Myocyte (in vitro differentiated cells): ENCODE results near the gene MIER2. TPM values are rescaled to one million over a fixed set of nuclear protein-coding genes. Genes with fewer than 3 reads are reported as not detected.
"Not testable (repeated sequence)": the region's sequence is repeated elsewhere in the genome, so short reads cannot be mapped to it uniquely, and the experiment has no call there.

Experiments used
- DNase-seq: peaks from one replicate; pipeline ENCODE4 v3.0.0-alpha.2; 2012; ENCODE audit warnings: low read depth
- total RNA-seq: library from RNA; depleted of rRNA; stranded (reverse); fragments of >200 nt; gene quantifications from 2 replicates; pipeline ENCODE4 v1.2.3, GENCODE V29; 2014

Gene MIER2
- total RNA-seq, 1 donor from 2014 or later, result 16.0 TPM

GRCh38 chr19:291006-291521 lies 53.5 kb downstream of the MIER2 start, which contains the start of gene PLPP2:
PLPP2 (minus strand) TSS chr19:291403; CDS start chr19:291336, 67 bp downstream.
- no peak for DNase-seq

- DNase-seq, result no peak
Observed at GRCh38 chr19:290372-291005, 54.1 kb downstream of the MIER2 start.

- DNase-seq, result no peak
Observed at GRCh38 chr19:289651-290371, 54.8 kb downstream of the MIER2 start.

GRCh38 chr19:288911-289310 lies 55.7 kb downstream of the MIER2 start:
- DNase-seq, result no peak

GRCh38 chr19:287381-287871 lies 57.2 kb downstream of the MIER2 start:
- DNase-seq, result no peak

GRCh38 chr19:283395-283794 lies 61.2 kb downstream of the MIER2 start:
- DNase-seq, result no peak

GRCh38 chr19:282501-282900 lies 62.1 kb downstream of the MIER2 start:
- no peak for DNase-seq

GRCh38 chr19:281992-282391 lies 62.6 kb downstream of the MIER2 start:
- no peak for DNase-seq

GRCh38 chr19:281156-281853 lies 63.3 kb downstream of the MIER2 start:
- no peak for DNase-seq

- DNase-seq, result no peak
Observed at GRCh38 chr19:280541-281009, 64.0 kb downstream of the MIER2 start.

- no peak for DNase-seq
Observed at GRCh38 chr19:279656-280055, 64.9 kb downstream of the MIER2 start.

GRCh38 chr19:279231-279630 lies 65.4 kb downstream of the MIER2 start:
- no peak for DNase-seq

- peak; percentile 25 for DNase-seq
Observed at GRCh38 chr19:277581-278165, 66.9 kb downstream of the MIER2 start.

- no peak for DNase-seq
Observed at GRCh38 chr19:277131-277530, 67.5 kb downstream of the MIER2 start.

GRCh38 chr19:275958-276646 lies 68.5 kb downstream of the MIER2 start:
- no peak for DNase-seq

GRCh38 chr19:275000-275399 lies 69.6 kb downstream of the MIER2 start:
- DNase-seq, result no peak

GRCh38 chr19:273393-273792 lies 71.2 kb downstream of the MIER2 start:
- DNase-seq, result no peak

GRCh38 chr19:271856-272255 lies 72.7 kb downstream of the MIER2 start:
- DNase-seq, result no peak

GRCh38 chr19:270766-271318 lies 73.8 kb downstream of the MIER2 start:
- not testable (repeated sequence) for DNase-seq

GRCh38 chr19:269241-269640 lies 75.4 kb downstream of the MIER2 start:
- no peak for DNase-seq
